ENCODE data around the gene HDAC2.

Gene HDAC2

DNA sequence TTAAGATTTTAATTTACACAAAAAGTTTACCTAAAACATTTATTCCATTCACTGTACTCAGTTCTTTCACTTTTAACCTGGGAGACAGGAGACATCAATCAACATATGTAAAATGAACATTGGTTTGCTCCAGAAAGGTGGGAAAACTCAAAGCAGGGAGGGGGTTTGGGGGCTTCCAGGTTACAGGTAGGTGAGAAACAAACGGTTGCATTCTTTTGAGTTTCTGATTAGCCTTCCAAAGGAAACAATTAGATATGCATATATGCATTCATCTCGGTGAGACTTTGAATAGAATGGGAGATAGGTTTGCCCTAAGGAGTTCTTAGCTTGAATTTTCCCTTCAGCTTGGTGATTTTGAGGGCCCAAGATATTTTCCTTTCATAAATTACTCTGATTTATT lies 38.2 kb upstream of the HDAC2 start:
- DNase-seq (ENCODE audit: low spot score), result no peak
- ATAC-seq (ENCODE audit: low read depth), result no peak
- Histone ChIP-seq H3K36me3 (ENCODE audit: low read depth) (no peaks in the 10 kb centered on the region), H3K27me3 (ENCODE audit: insufficient read depth, poor library complexity, severe bottlenecking) (no peaks in the 10 kb centered on the region), H3K9me3 (ENCODE audit: severe bottlenecking) (no peaks in the 10 kb centered on the region), H3K27ac (ENCODE audit: poor library complexity, severe bottlenecking) (no peak overlapping the region), H3K4me1 (ENCODE audit: insufficient read depth, poor library complexity, severe bottlenecking) (no peaks in the 10 kb centered on the region), H3K4me3 (ENCODE audit: severe bottlenecking) (no peak overlapping the region)
- TF ChIP-seq CTCF (IDR thresholded peaks at IDR 0.05; ENCODE audit: poor library complexity, severe bottlenecking), result no peak

GRCh38 chr6:114008331-114008730 lies 37.4 kb upstream of the HDAC2 start:
- no peaks in the 10 kb centered on the region for H3K36me3 ChIP-seq (ENCODE audit: low read depth)
- no peak for DNase-seq (ENCODE audit: low spot score)
- no peaks in the 10 kb centered on the region for H3K27me3 ChIP-seq (ENCODE audit: insufficient read depth, poor library complexity, severe bottlenecking)
- TF ChIP-seq CTCF (IDR thresholded peaks at IDR 0.05; ENCODE audit: poor library complexity, severe bottlenecking), result no peak
- H3K4me1 ChIP-seq (ENCODE audit: insufficient read depth, poor library complexity, severe bottlenecking), result no peaks in the 10 kb centered on the region
- no peak overlapping the region for H3K4me3 ChIP-seq (ENCODE audit: severe bottlenecking)
- H3K9me3 ChIP-seq (ENCODE audit: severe bottlenecking), result no peaks in the 10 kb centered on the region
- ATAC-seq (ENCODE audit: low read depth), result no peak
- no peak overlapping the region for H3K27ac ChIP-seq (ENCODE audit: poor library complexity, severe bottlenecking)

- no peaks in the 10 kb centered on the region for H3K27me3 ChIP-seq (ENCODE audit: insufficient read depth, poor library complexity, severe bottlenecking)
- H3K36me3 ChIP-seq (ENCODE audit: low read depth), result no peaks in the 10 kb centered on the region
- H3K27ac ChIP-seq (ENCODE audit: poor library complexity, severe bottlenecking), result no peak overlapping the region
- TF ChIP-seq CTCF (IDR thresholded peaks at IDR 0.05; ENCODE audit: poor library complexity, severe bottlenecking), result no peak
- no peaks in the 10 kb centered on the region for H3K4me1 ChIP-seq (ENCODE audit: insufficient read depth, poor library complexity, severe bottlenecking)
- H3K4me3 ChIP-seq (ENCODE audit: severe bottlenecking), result no peak overlapping the region
- ATAC-seq (ENCODE audit: low read depth), result no peak
- no peak for DNase-seq (ENCODE audit: low spot score)
- no peaks in the 10 kb centered on the region for H3K9me3 ChIP-seq (ENCODE audit: severe bottlenecking)
These were observed 36.6 kb upstream of the HDAC2 start for GRCh38 chr6:114007516-114007915.

- TF ChIP-seq CTCF (IDR thresholded peaks at IDR 0.05; ENCODE audit: poor library complexity, severe bottlenecking), result no peak
- no peak overlapping the region for H3K27ac ChIP-seq (ENCODE audit: poor library complexity, severe bottlenecking)
- no peaks in the 10 kb centered on the region for H3K27me3 ChIP-seq (ENCODE audit: insufficient read depth, poor library complexity, severe bottlenecking)
- H3K9me3 ChIP-seq (ENCODE audit: severe bottlenecking), result no peaks in the 10 kb centered on the region
- DNase-seq (ENCODE audit: low spot score) (no peak), ATAC-seq (ENCODE audit: low read depth) (no peak)
- no peak overlapping the region for H3K4me3 ChIP-seq (ENCODE audit: severe bottlenecking)
- peaks cover 19% of the 10 kb centered on the region for H3K4me1 ChIP-seq (ENCODE audit: insufficient read depth, poor library complexity, severe bottlenecking)
- no peaks in the 10 kb centered on the region for H3K36me3 ChIP-seq (ENCODE audit: low read depth)
These were observed 30.4 kb upstream of the HDAC2 start for GRCh38 chr6:114001354-114001753.

DNA sequence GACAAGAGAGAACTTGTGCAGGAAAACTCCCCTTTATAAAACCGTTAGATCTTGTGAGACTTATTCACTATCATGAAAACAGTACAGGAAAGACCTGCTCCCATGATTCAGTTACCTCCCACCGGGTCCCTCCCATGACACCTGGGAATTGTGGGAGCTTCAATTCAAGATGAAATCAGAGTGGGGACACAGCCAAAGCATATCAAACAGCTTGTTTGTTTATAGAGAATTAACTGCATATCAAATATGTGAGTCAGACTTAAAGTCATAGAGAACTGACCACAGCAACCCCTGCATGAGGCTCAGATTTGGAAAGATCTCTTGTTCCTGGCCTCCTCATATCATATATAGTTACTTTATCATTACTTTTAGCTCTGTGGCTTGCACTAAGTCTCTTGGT lies 29.1 kb upstream of the HDAC2 start:
- Histone ChIP-seq H3K27me3 (ENCODE audit: insufficient read depth, poor library complexity, severe bottlenecking) (no peaks in the 10 kb centered on the region), H3K4me1 (ENCODE audit: insufficient read depth, poor library complexity, severe bottlenecking) (peaks cover 30% of the 10 kb centered on the region), H3K36me3 (ENCODE audit: low read depth) (no peaks in the 10 kb centered on the region), H3K9me3 (ENCODE audit: severe bottlenecking) (no peaks in the 10 kb centered on the region), H3K4me3 (ENCODE audit: severe bottlenecking) (no peak overlapping the region), H3K27ac (ENCODE audit: poor library complexity, severe bottlenecking) (peak overlapping the region; percentile 20)
- no peak for TF ChIP-seq CTCF (IDR thresholded peaks at IDR 0.05; ENCODE audit: poor library complexity, severe bottlenecking)
- DNase-seq (ENCODE audit: low spot score), result no peak
- ATAC-seq (ENCODE audit: low read depth), result peak; percentile 28; the same call in 1 of the 3 replicates
